ENCODE results near the gene KBTBD2.

DNA sequence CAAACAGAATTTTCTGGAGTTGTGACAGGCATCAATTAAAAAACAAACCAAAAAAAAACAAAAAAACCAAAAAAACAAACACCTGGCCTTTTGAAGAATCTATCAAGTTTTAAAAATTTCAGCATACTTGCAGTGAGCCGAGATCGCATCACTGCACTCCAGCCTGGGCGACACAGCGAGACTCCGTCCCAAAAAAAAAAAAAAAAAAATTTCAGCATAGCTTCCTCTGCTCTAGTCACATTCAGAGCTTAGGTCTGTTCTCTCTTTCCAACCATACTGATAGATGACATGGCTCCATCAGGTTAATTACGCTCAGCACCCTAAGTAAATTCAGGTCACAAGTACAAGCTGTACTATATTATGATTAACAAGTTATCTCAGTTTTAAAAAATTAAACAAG, 3.1 kb downstream of the KBTBD2 start:
- TF ChIP-seq EZH2 (IDR thresholded peaks at IDR 0.05; ENCODE audit: low read length, unreplicated experiment), result no peak
- no peak for TF ChIP-seq CTCF (conservative IDR thresholded peaks at IDR 0.05; ENCODE audit: low read depth, low read length)
